ENCODE results near the gene SYCP2L. TPM values are rescaled to one million over a fixed set of nuclear protein-coding genes. Genes with fewer than 3 reads are reported as not detected.
"Not testable (repeated sequence)": the region's sequence is repeated elsewhere in the genome, so short reads cannot be mapped to it uniquely, and the experiment has no call there.

The SYCP2L gene
- total and polyA plus RNA-seq, 2 donors (not counting 1 experiment from before 2014, with no cell fraction given), result under 0.01 TPM; not detected in 1

GRCh38 chr6:10877012-10877411 is 9.8 kb upstream of the SYCP2L start:
- no peak overlapping the region for H3K27ac ChIP-seq (ENCODE audit: insufficient read depth, low read length)
- no peaks in the 10 kb centered on the region for H3K36me3 ChIP-seq (ENCODE audit: control insufficient read depth, insufficient read depth, low read length)
- H3K4me3 ChIP-seq (replicated peaks in 1 of 4; ENCODE audit: control extremely low read depth in 1 of 4, insufficient read depth in 1 of 4, low read depth in 3 of 4, low read length in 4 of 4), result no peak overlapping the region
- H4K20me1 ChIP-seq (ENCODE audit: control insufficient read depth, extremely low read depth, insufficient read depth, low read length), result no peaks in the 10 kb centered on the region
- TF ChIP-seq EZH2 (IDR thresholded peaks at IDR 0.05; ENCODE audit: low read length, missing control alignments) (no peak), CTCF (conservative IDR thresholded peaks at IDR 0.05 in 1 of 2, IDR thresholded peaks at IDR 0.05 in 1 of 2; ENCODE audit: low read depth in 1 of 2, low read length in 2 of 2) (no peak)
- no peak overlapping the region for H3K9ac ChIP-seq (ENCODE audit: insufficient read depth, low read length)
- H3K4me1 ChIP-seq (ENCODE audit: control insufficient read depth, extremely low read depth, insufficient read depth, low read length), result no peaks in the 10 kb centered on the region
- H3K79me2 ChIP-seq (ENCODE audit: control insufficient read depth, insufficient read depth, low read length), result no peaks in the 10 kb centered on the region
- peaks cover 5% of the 10 kb centered on the region for H3K27me3 ChIP-seq (ENCODE audit: control insufficient read depth, insufficient read depth, low read length)
- no peaks in the 10 kb centered on the region for H3K9me3 ChIP-seq (ENCODE audit: control insufficient read depth, insufficient read depth, low read depth, low read length)
- H3K4me2 ChIP-seq (ENCODE audit: extremely low read depth, insufficient read depth, low read length), result no peak overlapping the region
- no peak overlapping the region for H2AFZ ChIP-seq (ENCODE audit: low read length)
- DNase-seq (ENCODE audit: low read depth in 2 of 2), result no peak

GRCh38 chr6:10877871-10878270 is 9.0 kb upstream of the SYCP2L start:
- Histone ChIP-seq H3K79me2 (ENCODE audit: control insufficient read depth, insufficient read depth, low read length) (no peaks in the 10 kb centered on the region), H4K20me1 (ENCODE audit: control insufficient read depth, extremely low read depth, insufficient read depth, low read length) (no peaks in the 10 kb centered on the region), H2AFZ (ENCODE audit: low read length) (no peak overlapping the region), H3K4me3 (replicated peaks in 1 of 4; ENCODE audit: control extremely low read depth in 1 of 4, insufficient read depth in 1 of 4, low read depth in 3 of 4, low read length in 4 of 4) (no peak overlapping the region), H3K27ac (ENCODE audit: insufficient read depth, low read length) (no peak overlapping the region), H3K4me1 (ENCODE audit: control insufficient read depth, extremely low read depth, insufficient read depth, low read length) (no peaks in the 10 kb centered on the region), H3K4me2 (ENCODE audit: extremely low read depth, insufficient read depth, low read length) (no peak overlapping the region), H3K9ac (ENCODE audit: insufficient read depth, low read length) (no peak overlapping the region), H3K27me3 (ENCODE audit: control insufficient read depth, insufficient read depth, low read length) (peaks cover 10% of the 10 kb centered on the region), H3K36me3 (ENCODE audit: control insufficient read depth, insufficient read depth, low read length) (no peaks in the 10 kb centered on the region), H3K9me3 (ENCODE audit: control insufficient read depth, insufficient read depth, low read depth, low read length) (no peaks in the 10 kb centered on the region)
- TF ChIP-seq EZH2 (IDR thresholded peaks at IDR 0.05; ENCODE audit: low read length, missing control alignments) (no peak), CTCF (conservative IDR thresholded peaks at IDR 0.05 in 1 of 2, IDR thresholded peaks at IDR 0.05 in 1 of 2; ENCODE audit: low read depth in 1 of 2, low read length in 2 of 2) (no peak)
- DNase-seq (ENCODE audit: low read depth in 2 of 2), result no peak

- no peak for TF ChIP-seq EZH2 (IDR thresholded peaks at IDR 0.05; ENCODE audit: low read length, missing control alignments)
- TF ChIP-seq CTCF (conservative IDR thresholded peaks at IDR 0.05 in 1 of 2, IDR thresholded peaks at IDR 0.05 in 1 of 2; ENCODE audit: low read depth in 1 of 2, low read length in 2 of 2), result no peak
- Histone ChIP-seq H2AFZ (ENCODE audit: low read length) (no peak overlapping the region), H3K27me3 (ENCODE audit: control insufficient read depth, insufficient read depth, low read length) (peaks cover 25% of the 10 kb centered on the region), H3K36me3 (ENCODE audit: control insufficient read depth, insufficient read depth, low read length) (no peaks in the 10 kb centered on the region), H3K4me2 (ENCODE audit: extremely low read depth, insufficient read depth, low read length) (no peak overlapping the region), H3K9me3 (ENCODE audit: control insufficient read depth, insufficient read depth, low read depth, low read length) (no peaks in the 10 kb centered on the region), H3K4me1 (ENCODE audit: control insufficient read depth, extremely low read depth, insufficient read depth, low read length) (no peaks in the 10 kb centered on the region), H3K9ac (ENCODE audit: insufficient read depth, low read length) (no peak overlapping the region), H3K27ac (ENCODE audit: insufficient read depth, low read length) (no peak overlapping the region), H3K79me2 (ENCODE audit: control insufficient read depth, insufficient read depth, low read length) (no peaks in the 10 kb centered on the region), H4K20me1 (ENCODE audit: control insufficient read depth, extremely low read depth, insufficient read depth, low read length) (no peaks in the 10 kb centered on the region), H3K4me3 (replicated peaks in 1 of 4; ENCODE audit: control extremely low read depth in 1 of 4, insufficient read depth in 1 of 4, low read depth in 3 of 4, low read length in 4 of 4) (no peak overlapping the region)
- no peak for DNase-seq (ENCODE audit: low read depth in 2 of 2)
These were observed 6.5 kb upstream of the SYCP2L start for GRCh38 chr6:10880366-10880765.

GRCh38 chr6:10882253-10882630 is 4.6 kb upstream of the SYCP2L start:
- not testable (repeated sequence) for H2AFZ ChIP-seq (ENCODE audit: low read length); H3K4me3 ChIP-seq (replicated peaks in 1 of 4; ENCODE audit: control extremely low read depth in 1 of 4, insufficient read depth in 1 of 4, low read depth in 3 of 4, low read length in 4 of 4); H3K9ac ChIP-seq (ENCODE audit: insufficient read depth, low read length); DNase-seq (ENCODE audit: low read depth in 2 of 2); H3K4me1 ChIP-seq (ENCODE audit: control insufficient read depth, extremely low read depth, insufficient read depth, low read length); H3K9me3 ChIP-seq (ENCODE audit: control insufficient read depth, insufficient read depth, low read depth, low read length); H4K20me1 ChIP-seq (ENCODE audit: control insufficient read depth, extremely low read depth, insufficient read depth, low read length); H3K36me3 ChIP-seq (ENCODE audit: control insufficient read depth, insufficient read depth, low read length); H3K79me2 ChIP-seq (ENCODE audit: control insufficient read depth, insufficient read depth, low read length); H3K4me2 ChIP-seq (ENCODE audit: extremely low read depth, insufficient read depth, low read length); H3K27ac ChIP-seq (ENCODE audit: insufficient read depth, low read length)
- peaks cover 29% of the 10 kb centered on the region for H3K27me3 ChIP-seq (ENCODE audit: control insufficient read depth, insufficient read depth, low read length)

All from fibroblast of lung (primary cell).